HCT116 (cell line): ENCODE results near the gene THAP11. TPM values are rescaled to one million over a fixed set of nuclear protein-coding genes. Genes with fewer than 3 reads are reported as not detected.

Source experiments
- ATAC-seq: fragments of 200-7000 bp; cut with Tn5 transposase; 2 replicates; pipeline ENCODE4 v1.9.1; 2020; ENCODE audit warnings: mild to moderate bottlenecking, moderate library complexity
- BruUV-seq: library from RNA; stranded (reverse); fragments of 400-500 nt; replicated peaks from 2 replicates; lab custom pipeline; 2021; lab: Mats Ljungman, UMichigan
- CTCF ChIA-PET: fragments of 300-600 bp; sonication (Branson Sonifier 250); formaldehyde crosslinking; loops from one replicate; lab custom pipeline; 2021; ENCODE audit warnings: antibody characterized with exemption; lab: Charles Lee
- POLR2A ChIA-PET: fragments of 300-600, 350-600 bp; sonication (Branson Sonifier 250); formaldehyde crosslinking; loops from one replicate; lab custom pipeline; 2021; ENCODE audit warnings: antibody characterized with exemption; lab: Charles Lee
- RAD21 ChIA-PET, 2 experiments: fragments of 300-600 bp; sonication (Branson Sonifier 250); formaldehyde crosslinking; loops; one replicate each; lab custom pipeline; 2023; ENCODE audit warnings: low total read pairs in 2 of 2; ENCODE audit not compliant: uncharacterized antibody in 2 of 2, unreplicated experiment in 2 of 2, low non-redundant PET in 1 of 2; lab: Charles Lee
- DNase-seq: peaks from one replicate; pipeline ENCODE4 v3.0.0-alpha.2; 2010; ENCODE audit warnings: low read depth, low spot score
- H2AFZ ChIP-seq: fragments of 200-600 bp; shearing (Covaris generic), sonication (generic); 2 replicates; pipeline ENCODE4 v1.6.1; 2017; ENCODE audit warnings: low read depth, mixed run types, mixed read lengths, antibody characterized with exemption, low read length; ENCODE audit not compliant: poor library complexity, severe bottlenecking
- H3K27ac ChIP-seq: 2 replicates; pipeline ENCODE4 v1.5.1; 2012; ENCODE audit warnings: low read depth, low read length
- H3K27me3 ChIP-seq: fragments of 200-600 bp; sonication (generic); 2 replicates; pipeline ENCODE4 v1.6.1; 2016; ENCODE audit warnings: mixed run types, low read length, mixed read lengths; ENCODE audit not compliant: insufficient read depth
- H3K36me3 ChIP-seq, 2 experiments: fragments of 200-500 bp in 1 of 2; fragments of 200-600 bp in 1 of 2; sonication (Bioruptor generic) in 1 of 2; sonication (generic) in 1 of 2; 2 replicates each; pipeline versions ENCODE4 v1.5.1 to v1.6.1; 2014 to 2016; ENCODE audit warnings: low read length in 2 of 2, inconsistent platforms in 1 of 2, mixed read lengths in 1 of 2, mixed run types in 1 of 2; ENCODE audit not compliant: insufficient read depth in 2 of 2, control insufficient read depth in 1 of 2
- H3K4me1 ChIP-seq, 2 experiments: fragments of 200-600 bp in 1 of 2; sonication (generic) in 1 of 2; 2 replicates each; pipeline versions ENCODE4 v1.5.1 to v1.6.1; 2012 to 2017; ENCODE audit warnings: low read length in 2 of 2, inconsistent platforms in 1 of 2, mild to moderate bottlenecking in 1 of 2, mixed read lengths in 1 of 2, mixed run types in 1 of 2, moderate library complexity in 1 of 2; ENCODE audit not compliant: insufficient read depth in 2 of 2, control insufficient read depth in 1 of 2
- H3K4me2 ChIP-seq: fragments of 200-600 bp; sonication (generic); 2 replicates; pipeline ENCODE4 v1.6.1; 2017; ENCODE audit warnings: mixed run types, low read length, mixed read lengths
- H3K4me3 ChIP-seq, 2 experiments: fragments of 200-600 bp in 1 of 2; sonication (generic) in 1 of 2; replicated peaks in 1 of 2; 2 replicates each; pipeline ENCODE4 v1.5.1; 2011 to 2016; ENCODE audit warnings: low read length in 2 of 2, control low read depth in 1 of 2, low read depth in 1 of 2, mild to moderate bottlenecking in 1 of 2, mixed read lengths in 1 of 2, mixed run types in 1 of 2
- H3K79me2 ChIP-seq: fragments of 200-600 bp; sonication (generic); 2 replicates; pipeline ENCODE4 v1.6.1; 2017; ENCODE audit warnings: mild to moderate bottlenecking, mixed run types, low read length, moderate library complexity, mixed read lengths; ENCODE audit not compliant: insufficient read depth
- H3K9ac ChIP-seq: fragments of 200-600 bp; sonication (generic); 2 replicates; pipeline ENCODE4 v1.6.1; 2016; ENCODE audit warnings: low read length, mixed read lengths
- H3K9me2 ChIP-seq: fragments of 200-600 bp; sonication (generic), shearing (Covaris generic); 2 replicates; pipeline ENCODE4 v1.6.1; 2017; ENCODE audit warnings: mixed run types, mild to moderate bottlenecking, moderate library complexity; ENCODE audit not compliant: insufficient read depth
- H3K9me3 ChIP-seq, 2 experiments: fragments of 200-500 bp in 1 of 2; fragments of 200-600 bp in 1 of 2; sonication (Bioruptor generic) in 1 of 2; sonication (generic) in 1 of 2; 2 replicates each; pipeline ENCODE4 v1.6.1; 2014 to 2017; ENCODE audit warnings: low read length in 2 of 2, mixed read lengths in 2 of 2, inconsistent platforms in 1 of 2, low read depth in 1 of 2, mild to moderate bottlenecking in 1 of 2, mixed run types in 1 of 2, moderate library complexity in 1 of 2; ENCODE audit not compliant: control insufficient read depth in 1 of 2, insufficient read depth in 1 of 2
- H4K20me1 ChIP-seq: fragments of 200-600 bp; sonication (generic), shearing (Covaris generic); 2 replicates; pipeline ENCODE4 v1.6.1; 2017; ENCODE audit warnings: mixed run types, mild to moderate bottlenecking, moderate library complexity; ENCODE audit not compliant: insufficient read depth
- CBX3 ChIP-seq: IDR thresholded peaks from 2 replicates; pipeline ENCODE4 v1.6.1; 2012; ENCODE audit warnings: low read depth
- CTCF ChIP-seq, 3 experiments: fragments of 200-600 bp in 1 of 3; sonication (generic) in 1 of 3; IDR thresholded peaks in 2 of 3; conservative IDR thresholded peaks in 1 of 3; 2 replicates each; pipeline ENCODE4 v1.5.1; 2012 to 2017; ENCODE audit warnings: low read depth in 2 of 3, low read length in 2 of 3, antibody characterized with exemption in 1 of 3, borderline replicate concordance in 1 of 3, control low read depth in 1 of 3, mild to moderate bottlenecking in 1 of 3, mixed read lengths in 1 of 3, mixed run types in 1 of 3, moderate library complexity in 1 of 3; ENCODE audit not compliant: insufficient read depth in 1 of 3
- EZH2 ChIP-seq: fragments of 200-600 bp; sonication (generic); IDR thresholded peaks from 2 replicates; pipeline ENCODE4 v1.6.1; 2017; ENCODE audit warnings: antibody characterized with exemption, mixed run types
- JUND ChIP-seq: IDR thresholded peaks from 2 replicates; pipeline ENCODE4 v1.6.1; 2012
- MAX ChIP-seq: IDR thresholded peaks from 2 replicates; pipeline ENCODE4 v1.6.1; 2012
- RAD21 ChIP-seq: IDR thresholded peaks from 2 replicates; pipeline ENCODE4 v1.6.1; 2012; ENCODE audit warnings: low read depth, mild to moderate bottlenecking
- TCF7L2 ChIP-seq: IDR thresholded peaks from 2 replicates; pipeline ENCODE4 v1.7.0; 2011; ENCODE audit warnings: borderline replicate concordance, inconsistent platforms; ENCODE audit not compliant: insufficient read depth, insufficient read length; ENCODE audit errors: extremely low read depth
- ZFX ChIP-seq: fragments of 450-650 bp; IDR thresholded peaks from 2 replicates; pipeline ENCODE4 v1.6.1; 2017
- intact Hi-C: fragments of 100-400 bp; cut with micrococcal nuclease; formaldehyde crosslinking; loops from 2 replicates; pipeline ENCODE4 v1.10.0; 2022
- total RNA-seq: library from RNA; stranded (reverse); gene quantifications from one replicate; pipeline ENCODE4 v1.2.1, GENCODE V29; 2021; ENCODE audit not compliant: unreplicated experiment

The THAP11 gene
- total RNA-seq, 1 experiment from 2014 or later = 25.4 TPM

GRCh38 chr16:67883146-67883871, 41.2 kb downstream of the THAP11 start (continued):
- no peak for TF ChIP-seq EZH2
- TF ChIP-seq, all 23 proteins: peak for 0

GRCh38 chr16:67883872-67884261, 41.7 kb downstream of the THAP11 start:
- DNase-seq (peak; percentile 29), ATAC-seq (peak; percentile 91)
- POLR2A ChIA-PET = no interaction called here
- Histone ChIP-seq H3K27me3 (no peaks in the 10 kb centered on the region), H3K9ac (no peak overlapping the region), H3K4me3 (no peak overlapping the region), H2AFZ (no peak overlapping the region), H3K4me2 (no peak overlapping the region), H3K79me2 (no peaks in the 10 kb centered on the region), H3K4me1 (no peaks in the 10 kb centered on the region), H4K20me1 (peaks cover 3% of the 10 kb centered on the region; the same call in 1 of the 2 replicates), H3K9me2 (no peaks in the 10 kb centered on the region), H3K36me3 (peaks cover 29 to 44% of the 10 kb centered on the region in 2 experiments; a peak in 3 of 4 replicates), H3K9me3 (no peaks in the 10 kb centered on the region), H3K27ac (no peak overlapping the region)
- RAD21 ChIA-PET = no interaction called here
- TF ChIP-seq JUND (no peak), RAD21 (peak; percentile 76), CBX3 (no peak), ZFX (no peak), CTCF (IDR thresholded peaks at IDR 0.05 in 2 of 3, conservative IDR thresholded peaks at IDR 0.05 in 1 of 3; ENCODE audit: borderline replicate concordance in 1 of 3, insufficient read depth in 1 of 3, low read depth in 2 of 3, low read length in 2 of 3) (peak; percentile 85 to 92 (median 91)), MAX (no peak), TCF7L2 (no peak)
- CTCF ChIA-PET = interaction anchor here (0.8 to 2.9 kb wide), 14 partner anchors 10 to 427 kb away, joined by 3 to 13 read pairs (median 5); partner anchors contain the start of genes EDC4, PRMT7, PSKH1 and SLC7A6OS
- intact Hi-C loops = loop anchor here (1.0 to 10.0 kb wide), 3 partner anchors 44 to 341 kb away; no protein-coding TSS in a partner anchor
- no TSS peak for BruUV-seq
